ENCODE measurements around the gene SMYD3.

DNA sequence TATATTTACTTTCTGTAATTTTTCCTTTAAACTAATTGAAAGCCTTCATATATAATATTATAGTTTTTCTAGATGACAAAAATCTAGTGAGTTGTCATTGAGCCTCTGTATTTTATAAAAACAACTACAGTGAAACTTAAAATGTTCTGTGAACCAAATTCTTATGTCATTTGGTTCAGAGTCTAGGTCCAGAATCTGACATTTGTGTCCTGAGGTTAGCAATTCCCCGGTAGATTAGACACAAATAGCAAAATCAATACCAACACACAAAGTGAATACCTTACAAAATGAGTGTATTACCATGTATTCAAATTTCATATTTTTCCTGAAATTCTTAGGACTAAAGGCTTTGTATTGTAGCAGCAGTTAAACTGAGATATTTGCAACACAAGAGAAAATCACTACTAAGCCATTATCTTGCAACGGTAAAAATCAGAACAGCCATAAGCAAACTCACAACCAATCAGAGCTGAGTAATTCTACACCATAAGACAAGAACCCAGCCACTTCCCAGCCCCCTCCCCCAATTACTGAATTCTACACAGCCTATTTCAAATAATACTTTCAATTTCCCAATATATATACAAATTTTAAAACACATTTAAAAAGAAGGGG, 573.5 kb downstream of the SMYD3 start:
- no peak for TF ChIP-seq EZH2phosphoT487 (IDR thresholded peaks at IDR 0.05; ENCODE audit: borderline replicate concordance)
- TF ChIP-seq, protein P1, sequence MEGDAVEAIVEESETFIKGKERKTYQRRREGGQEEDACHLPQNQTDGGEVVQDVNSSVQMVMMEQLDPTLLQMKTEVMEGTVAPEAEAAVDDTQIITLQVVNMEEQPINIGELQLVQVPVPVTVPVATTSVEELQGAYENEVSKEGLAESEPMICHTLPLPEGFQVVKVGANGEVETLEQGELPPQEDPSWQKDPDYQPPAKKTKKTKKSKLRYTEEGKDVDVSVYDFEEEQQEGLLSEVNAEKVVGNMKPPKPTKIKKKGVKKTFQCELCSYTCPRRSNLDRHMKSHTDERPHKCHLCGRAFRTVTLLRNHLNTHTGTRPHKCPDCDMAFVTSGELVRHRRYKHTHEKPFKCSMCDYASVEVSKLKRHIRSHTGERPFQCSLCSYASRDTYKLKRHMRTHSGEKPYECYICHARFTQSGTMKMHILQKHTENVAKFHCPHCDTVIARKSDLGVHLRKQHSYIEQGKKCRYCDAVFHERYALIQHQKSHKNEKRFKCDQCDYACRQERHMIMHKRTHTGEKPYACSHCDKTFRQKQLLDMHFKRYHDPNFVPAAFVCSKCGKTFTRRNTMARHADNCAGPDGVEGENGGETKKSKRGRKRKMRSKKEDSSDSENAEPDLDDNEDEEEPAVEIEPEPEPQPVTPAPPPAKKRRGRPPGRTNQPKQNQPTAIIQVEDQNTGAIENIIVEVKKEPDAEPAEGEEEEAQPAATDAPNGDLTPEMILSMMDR (conservative IDR thresholded peaks at IDR 0.05; ENCODE audit: low read length) = no peak

Measured in Loucy (cell line).